ENCODE results near the gene VWA8.

The VWA8 gene

DNA sequence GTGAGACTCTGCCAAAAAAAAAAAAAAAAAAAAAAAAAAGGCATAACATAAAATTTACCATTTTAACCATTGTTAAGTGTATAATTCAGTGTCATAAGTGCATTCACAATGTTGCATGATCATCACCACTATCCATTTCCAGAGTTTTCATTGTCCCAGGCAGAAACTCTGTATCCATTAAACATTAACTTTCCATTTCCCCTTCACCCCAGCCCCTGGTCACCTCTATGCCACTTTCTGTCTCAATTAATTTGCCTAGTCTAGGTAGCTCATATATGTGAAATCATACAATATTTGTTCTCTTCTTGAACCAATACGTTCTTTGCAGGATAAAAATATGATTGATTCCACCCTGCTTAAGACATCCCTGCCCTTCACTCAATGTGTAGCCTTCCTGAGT lies 31.0 kb upstream of the VWA8 start:
- H3K9me3 ChIP-seq (ENCODE audit: control insufficient read depth in 1 of 2, low read length in 2 of 2) = no peaks in the 10 kb centered on the region
- H3K4me3 ChIP-seq (ENCODE audit: low read depth in 1 of 2, low read length in 2 of 2) = no peak overlapping the region
- H3K4me1 ChIP-seq (ENCODE audit: control insufficient read depth in 1 of 2, insufficient read depth in 2 of 2, low read length in 2 of 2) = no peaks in the 10 kb centered on the region
- no peak overlapping the region for H3K27ac ChIP-seq (ENCODE audit: low read depth, low read length)
- H3K27me3 ChIP-seq (ENCODE audit: control insufficient read depth in 1 of 2, insufficient read depth in 2 of 2, low read length in 2 of 2) = no peaks in the 10 kb centered on the region
- no peaks in the 10 kb centered on the region for H3K36me3 ChIP-seq (ENCODE audit: control insufficient read depth in 1 of 2, insufficient read depth in 2 of 2, low read length in 2 of 2)
- H3K9ac ChIP-seq (ENCODE audit: low read depth in 1 of 2, low read length in 2 of 2) = no peak overlapping the region

DNA sequence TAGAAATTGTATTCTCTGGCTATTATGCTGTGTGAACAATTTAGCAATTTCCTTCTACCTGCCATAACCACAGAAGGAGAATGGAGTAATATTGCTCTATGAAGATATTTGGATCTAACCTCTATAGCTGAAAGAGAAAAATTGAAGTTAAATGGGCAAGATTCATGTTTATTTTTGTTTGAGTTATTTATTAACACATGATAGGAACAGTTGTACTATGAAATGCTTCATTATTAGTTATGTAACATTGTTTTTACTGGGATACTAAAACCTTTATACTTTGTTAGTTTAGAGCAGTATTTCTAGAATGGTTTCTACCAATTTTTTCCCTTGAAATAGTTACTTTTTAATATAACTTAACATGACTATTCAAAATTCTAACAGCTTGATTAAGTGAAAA lies 27.3 kb upstream of the VWA8 start:
- Histone ChIP-seq H3K9ac (ENCODE audit: low read depth in 1 of 2, low read length in 2 of 2) (no peak overlapping the region), H3K4me3 (ENCODE audit: low read depth in 1 of 2, low read length in 2 of 2) (no peak overlapping the region), H3K4me1 (ENCODE audit: control insufficient read depth in 1 of 2, insufficient read depth in 2 of 2, low read length in 2 of 2) (no peaks in the 10 kb centered on the region), H3K27ac (ENCODE audit: low read depth, low read length) (no peak overlapping the region), H3K27me3 (ENCODE audit: control insufficient read depth in 1 of 2, insufficient read depth in 2 of 2, low read length in 2 of 2) (no peaks in the 10 kb centered on the region), H3K36me3 (ENCODE audit: control insufficient read depth in 1 of 2, insufficient read depth in 2 of 2, low read length in 2 of 2) (no peaks in the 10 kb centered on the region), H3K9me3 (ENCODE audit: control insufficient read depth in 1 of 2, low read length in 2 of 2) (no peaks in the 10 kb centered on the region)

DNA sequence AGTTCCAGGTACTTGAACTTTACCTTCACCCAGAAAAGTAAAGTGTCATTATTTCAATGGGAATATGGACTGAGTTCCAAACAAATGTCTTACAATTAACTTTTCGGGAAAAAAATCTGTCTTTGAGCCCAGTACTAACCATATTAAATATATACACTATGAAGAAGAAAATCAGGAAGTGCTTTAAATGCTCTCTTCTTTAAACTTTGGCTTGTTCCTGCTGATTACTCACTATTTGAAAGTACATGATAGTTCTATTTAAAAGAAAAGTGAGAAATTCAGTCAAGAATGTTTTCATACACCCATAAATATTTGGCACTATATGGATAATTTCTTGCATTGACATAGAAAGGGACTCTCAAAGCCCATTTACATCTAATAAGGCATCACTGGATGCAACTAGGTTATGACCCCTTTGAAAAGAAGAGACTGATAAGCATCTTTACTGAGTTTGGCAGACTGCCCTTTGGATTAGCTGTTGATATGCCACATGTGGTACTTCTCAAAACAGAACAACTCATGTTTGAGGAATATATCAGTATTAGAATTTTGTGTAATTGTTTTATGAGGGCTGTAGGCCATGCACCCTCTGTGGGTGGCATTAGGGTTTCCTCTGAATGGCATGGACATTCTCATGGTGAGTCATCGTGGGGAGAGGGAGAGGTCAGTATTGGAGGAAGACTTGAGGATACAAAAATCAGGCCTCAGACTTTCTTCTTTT lies 25.0 kb upstream of the VWA8 start:
- Histone ChIP-seq H3K27me3 (ENCODE audit: control insufficient read depth in 1 of 2, insufficient read depth in 2 of 2, low read length in 2 of 2) (no peaks in the 10 kb centered on the region), H3K9me3 (ENCODE audit: control insufficient read depth in 1 of 2, low read length in 2 of 2) (no peaks in the 10 kb centered on the region), H3K4me1 (ENCODE audit: control insufficient read depth in 1 of 2, insufficient read depth in 2 of 2, low read length in 2 of 2) (no peaks in the 10 kb centered on the region), H3K9ac (ENCODE audit: low read depth in 1 of 2, low read length in 2 of 2) (no peak overlapping the region), H3K27ac (ENCODE audit: low read depth, low read length) (no peak overlapping the region), H3K4me3 (ENCODE audit: low read depth in 1 of 2, low read length in 2 of 2) (no peak overlapping the region), H3K36me3 (ENCODE audit: control insufficient read depth in 1 of 2, insufficient read depth in 2 of 2, low read length in 2 of 2) (no peaks in the 10 kb centered on the region)

DNA sequence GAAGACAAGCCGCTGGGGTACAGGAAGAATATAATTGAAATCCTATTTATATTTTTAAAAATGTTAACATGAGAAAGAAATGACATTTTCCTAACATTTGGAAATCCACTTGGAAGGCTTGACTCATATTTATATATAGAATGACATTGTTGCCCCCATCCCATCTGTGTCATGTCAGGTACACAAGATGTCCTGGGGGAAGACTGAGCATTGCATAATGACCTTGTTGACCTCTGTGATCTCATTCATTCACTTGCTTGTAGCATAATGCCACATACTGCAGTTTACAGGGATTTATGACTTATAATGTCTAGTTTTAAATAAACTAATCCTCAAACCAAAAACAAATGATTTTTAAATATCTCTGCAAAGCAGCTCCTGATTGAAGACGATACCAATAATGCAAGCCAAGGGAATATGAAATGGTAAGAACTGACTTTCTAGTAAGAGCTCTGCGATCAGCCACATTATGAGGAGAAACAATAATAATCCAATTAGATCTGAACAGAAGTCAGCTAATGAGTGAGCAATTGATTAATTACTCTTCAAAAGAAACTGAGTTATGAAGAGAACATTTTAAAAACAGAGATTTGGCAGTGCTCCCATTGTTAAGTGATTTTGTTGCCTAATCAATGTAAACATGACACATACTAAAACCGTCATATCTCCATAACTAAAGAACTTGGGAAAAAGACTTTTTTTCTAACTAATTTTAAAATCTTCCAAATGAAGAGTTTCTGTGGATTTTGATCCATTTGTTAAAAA lies 21.2 kb upstream of the VWA8 start:
- Histone ChIP-seq H3K9me3 (ENCODE audit: control insufficient read depth in 1 of 2, low read length in 2 of 2) (no peaks in the 10 kb centered on the region), H3K4me3 (ENCODE audit: low read depth in 1 of 2, low read length in 2 of 2) (no peak overlapping the region), H3K9ac (ENCODE audit: low read depth in 1 of 2, low read length in 2 of 2) (no peak overlapping the region), H3K36me3 (ENCODE audit: control insufficient read depth in 1 of 2, insufficient read depth in 2 of 2, low read length in 2 of 2) (no peaks in the 10 kb centered on the region), H3K27me3 (ENCODE audit: control insufficient read depth in 1 of 2, insufficient read depth in 2 of 2, low read length in 2 of 2) (no peaks in the 10 kb centered on the region), H3K27ac (ENCODE audit: low read depth, low read length) (no peak overlapping the region), H3K4me1 (ENCODE audit: control insufficient read depth in 1 of 2, insufficient read depth in 2 of 2, low read length in 2 of 2) (no peaks in the 10 kb centered on the region)

DNA sequence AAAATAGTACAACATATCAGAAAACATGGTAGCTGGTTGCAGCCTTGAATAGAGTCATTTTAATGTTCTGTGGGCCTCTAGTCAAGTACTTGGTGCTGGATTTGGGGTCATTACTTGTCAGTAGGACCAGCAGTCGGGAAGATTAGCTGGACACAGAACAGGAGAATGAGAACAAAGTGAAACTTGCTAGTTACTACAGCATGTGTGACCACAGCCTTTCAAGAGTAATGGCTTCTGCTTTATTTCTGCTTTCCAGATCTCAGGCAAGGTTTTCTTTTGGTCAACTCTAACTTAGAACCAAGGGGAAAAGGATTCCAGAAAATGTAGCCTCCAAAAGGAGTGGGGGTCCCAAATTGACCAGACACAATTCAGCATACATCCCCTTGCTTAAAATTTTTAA lies 17.1 kb upstream of the VWA8 start:
- H3K27ac ChIP-seq (ENCODE audit: low read depth, low read length) = no peak overlapping the region
- H3K4me1 ChIP-seq (ENCODE audit: control insufficient read depth in 1 of 2, insufficient read depth in 2 of 2, low read length in 2 of 2) = no peaks in the 10 kb centered on the region
- no peak overlapping the region for H3K4me3 ChIP-seq (ENCODE audit: low read depth in 1 of 2, low read length in 2 of 2)
- no peaks in the 10 kb centered on the region for H3K36me3 ChIP-seq (ENCODE audit: control insufficient read depth in 1 of 2, insufficient read depth in 2 of 2, low read length in 2 of 2)
- H3K27me3 ChIP-seq (ENCODE audit: control insufficient read depth in 1 of 2, insufficient read depth in 2 of 2, low read length in 2 of 2) = no peaks in the 10 kb centered on the region
- no peak overlapping the region for H3K9ac ChIP-seq (ENCODE audit: low read depth in 1 of 2, low read length in 2 of 2)
- no peaks in the 10 kb centered on the region for H3K9me3 ChIP-seq (ENCODE audit: control insufficient read depth in 1 of 2, low read length in 2 of 2)

DNA sequence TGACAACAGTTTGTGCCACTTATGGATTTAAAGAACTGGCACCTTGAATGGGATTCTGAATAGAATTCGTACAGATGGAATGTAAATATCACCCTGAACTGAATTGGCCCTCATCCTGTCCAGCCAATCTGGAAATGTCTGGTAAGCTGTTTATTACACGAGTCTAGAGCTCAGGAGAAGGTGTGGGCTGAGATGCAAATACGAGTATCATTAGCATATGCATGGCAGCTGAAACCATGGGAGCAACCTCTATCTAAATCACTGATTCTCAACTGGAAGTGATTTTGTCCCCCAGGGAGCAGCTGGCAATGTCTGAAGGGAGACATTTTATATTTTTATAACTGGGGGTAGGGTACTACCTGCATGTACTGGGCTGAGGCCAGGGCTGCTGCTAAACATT lies 15.6 kb upstream of the VWA8 start:
- H3K4me1 ChIP-seq (ENCODE audit: control insufficient read depth in 1 of 2, insufficient read depth in 2 of 2, low read length in 2 of 2) = no peaks in the 10 kb centered on the region
- no peaks in the 10 kb centered on the region for H3K27me3 ChIP-seq (ENCODE audit: control insufficient read depth in 1 of 2, insufficient read depth in 2 of 2, low read length in 2 of 2)
- H3K9me3 ChIP-seq (ENCODE audit: control insufficient read depth in 1 of 2, low read length in 2 of 2) = no peaks in the 10 kb centered on the region
- no peak overlapping the region for H3K4me3 ChIP-seq (ENCODE audit: low read depth in 1 of 2, low read length in 2 of 2)
- no peak overlapping the region for H3K9ac ChIP-seq (ENCODE audit: low read depth in 1 of 2, low read length in 2 of 2)
- H3K27ac ChIP-seq (ENCODE audit: low read depth, low read length) = no peak overlapping the region
- H3K36me3 ChIP-seq (ENCODE audit: control insufficient read depth in 1 of 2, insufficient read depth in 2 of 2, low read length in 2 of 2) = no peaks in the 10 kb centered on the region

DNA sequence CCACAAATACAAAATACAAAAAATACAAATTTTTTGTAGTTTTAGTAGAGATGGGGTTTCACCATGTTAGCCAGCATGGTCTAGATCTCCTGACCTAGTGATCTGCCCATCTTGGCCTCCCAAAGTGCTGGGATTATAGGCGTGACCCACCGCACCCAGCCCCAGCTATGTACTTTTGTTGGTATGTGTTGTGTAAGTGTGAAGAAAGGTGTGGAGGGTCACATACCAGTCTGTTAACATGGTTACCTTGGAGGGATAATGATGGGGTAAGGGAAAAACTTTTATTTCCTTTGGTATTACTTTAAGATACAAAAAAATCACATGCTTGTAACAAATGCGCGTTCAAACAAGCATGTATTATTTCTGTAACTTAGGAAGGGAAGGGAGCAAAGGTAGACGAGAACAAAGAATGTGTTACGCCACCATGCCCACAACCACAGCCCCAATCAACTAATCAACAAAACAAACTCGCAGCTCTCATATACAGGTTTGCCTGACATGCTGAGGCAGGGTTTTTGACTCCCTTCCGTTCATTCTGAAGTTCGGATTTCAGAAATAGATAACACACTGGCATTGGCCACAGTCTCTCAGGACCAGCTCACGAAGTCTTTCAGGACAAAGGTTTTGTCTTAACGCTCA lies 13.5 kb upstream of the VWA8 start:
- Histone ChIP-seq H3K9me3 (ENCODE audit: control insufficient read depth in 1 of 2, low read length in 2 of 2) (no peaks in the 10 kb centered on the region), H3K4me1 (ENCODE audit: control insufficient read depth in 1 of 2, insufficient read depth in 2 of 2, low read length in 2 of 2) (no peaks in the 10 kb centered on the region), H3K9ac (ENCODE audit: low read depth in 1 of 2, low read length in 2 of 2) (no peak overlapping the region), H3K4me3 (ENCODE audit: low read depth in 1 of 2, low read length in 2 of 2) (no peak overlapping the region), H3K27ac (ENCODE audit: low read depth, low read length) (no peak overlapping the region), H3K27me3 (ENCODE audit: control insufficient read depth in 1 of 2, insufficient read depth in 2 of 2, low read length in 2 of 2) (no peaks in the 10 kb centered on the region), H3K36me3 (ENCODE audit: control insufficient read depth in 1 of 2, insufficient read depth in 2 of 2, low read length in 2 of 2) (no peaks in the 10 kb centered on the region)

DNA sequence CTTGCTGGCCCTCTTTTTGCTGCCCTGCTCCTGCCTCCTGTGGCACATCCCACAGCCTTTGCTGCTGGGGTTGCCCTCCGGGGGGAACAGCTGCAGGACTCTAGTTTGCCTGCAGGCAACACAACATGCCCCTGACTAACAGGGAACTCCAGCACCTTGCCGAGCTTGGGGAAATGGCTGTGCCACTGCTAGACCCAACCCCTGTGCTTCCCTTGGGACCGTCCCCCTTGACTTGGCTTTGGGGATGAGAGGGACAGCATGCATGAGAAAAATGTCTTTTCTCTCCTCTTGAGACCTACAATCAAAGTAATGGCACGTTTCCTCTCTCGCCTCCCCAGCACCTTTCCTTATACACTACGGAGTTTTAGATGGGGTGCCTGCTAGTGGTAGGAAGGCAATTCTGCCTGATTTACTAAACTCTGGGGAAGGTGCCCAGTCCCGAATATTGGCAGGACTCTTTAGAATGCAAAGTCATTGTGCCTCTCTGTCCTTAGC lies 12.4 kb upstream of the VWA8 start:
- Histone ChIP-seq H3K9me3 (ENCODE audit: control insufficient read depth in 1 of 2, low read length in 2 of 2) (no peaks in the 10 kb centered on the region), H3K36me3 (ENCODE audit: control insufficient read depth in 1 of 2, insufficient read depth in 2 of 2, low read length in 2 of 2) (no peaks in the 10 kb centered on the region), H3K27ac (ENCODE audit: low read depth, low read length) (no peak overlapping the region), H3K4me1 (ENCODE audit: control insufficient read depth in 1 of 2, insufficient read depth in 2 of 2, low read length in 2 of 2) (no peaks in the 10 kb centered on the region), H3K4me3 (ENCODE audit: low read depth in 1 of 2, low read length in 2 of 2) (no peak overlapping the region), H3K9ac (ENCODE audit: low read depth in 1 of 2, low read length in 2 of 2) (no peak overlapping the region), H3K27me3 (ENCODE audit: control insufficient read depth in 1 of 2, insufficient read depth in 2 of 2, low read length in 2 of 2) (no peaks in the 10 kb centered on the region)

DNA sequence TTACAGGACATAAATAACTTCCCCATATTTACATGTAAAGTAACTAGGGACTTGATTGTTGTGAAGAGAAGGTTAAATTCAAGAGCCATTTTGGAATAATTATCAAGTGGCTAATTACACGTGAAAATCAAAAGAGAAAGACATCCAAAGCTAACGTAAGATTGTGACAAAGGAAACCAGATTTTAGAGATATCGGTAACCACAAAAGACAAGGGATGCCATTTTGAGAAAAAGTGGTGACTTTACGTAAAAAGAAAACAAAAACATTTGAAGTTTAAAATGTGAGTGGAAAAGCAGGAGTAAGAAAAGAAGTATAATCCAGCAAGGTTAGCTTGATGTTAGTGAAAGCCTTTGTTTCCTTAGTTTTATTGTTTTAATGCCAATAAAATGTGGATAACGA lies 10.9 kb upstream of the VWA8 start:
- Histone ChIP-seq H3K27me3 (ENCODE audit: control insufficient read depth in 1 of 2, insufficient read depth in 2 of 2, low read length in 2 of 2) (no peaks in the 10 kb centered on the region), H3K4me1 (ENCODE audit: control insufficient read depth in 1 of 2, insufficient read depth in 2 of 2, low read length in 2 of 2) (no peaks in the 10 kb centered on the region), H3K4me3 (ENCODE audit: low read depth in 1 of 2, low read length in 2 of 2) (no peak overlapping the region), H3K36me3 (ENCODE audit: control insufficient read depth in 1 of 2, insufficient read depth in 2 of 2, low read length in 2 of 2) (no peaks in the 10 kb centered on the region), H3K9ac (ENCODE audit: low read depth in 1 of 2, low read length in 2 of 2) (no peak overlapping the region), H3K9me3 (ENCODE audit: control insufficient read depth in 1 of 2, low read length in 2 of 2) (no peaks in the 10 kb centered on the region), H3K27ac (ENCODE audit: low read depth, low read length) (no peak overlapping the region)

DNA sequence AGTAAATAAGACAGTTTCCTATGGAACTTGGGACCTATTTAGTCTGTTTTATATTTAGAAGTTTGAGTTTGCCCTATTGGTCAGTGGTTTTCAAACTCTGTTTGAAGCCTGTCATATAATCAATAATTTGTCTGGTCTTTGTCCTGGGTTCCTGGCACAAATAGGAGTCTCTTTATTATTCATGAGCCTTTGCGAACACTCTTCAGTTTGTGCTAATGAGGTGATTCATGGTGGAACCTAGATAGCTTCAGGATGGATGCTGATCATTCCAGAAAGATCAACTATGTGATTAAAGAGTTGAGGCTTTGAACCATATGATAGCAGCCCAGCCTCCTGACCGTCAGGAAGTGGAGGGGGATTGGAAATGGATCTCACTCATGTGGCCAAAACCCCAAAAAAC lies 10.0 kb upstream of the VWA8 start:
- Histone ChIP-seq H3K36me3 (ENCODE audit: control insufficient read depth in 1 of 2, insufficient read depth in 2 of 2, low read length in 2 of 2) (no peaks in the 10 kb centered on the region), H3K27me3 (ENCODE audit: control insufficient read depth in 1 of 2, insufficient read depth in 2 of 2, low read length in 2 of 2) (no peaks in the 10 kb centered on the region), H3K4me1 (ENCODE audit: control insufficient read depth in 1 of 2, insufficient read depth in 2 of 2, low read length in 2 of 2) (no peaks in the 10 kb centered on the region), H3K9ac (ENCODE audit: low read depth in 1 of 2, low read length in 2 of 2) (no peak overlapping the region), H3K9me3 (ENCODE audit: control insufficient read depth in 1 of 2, low read length in 2 of 2) (no peaks in the 10 kb centered on the region), H3K27ac (ENCODE audit: low read depth, low read length) (no peak overlapping the region), H3K4me3 (ENCODE audit: low read depth in 1 of 2, low read length in 2 of 2) (no peak overlapping the region)

All from duodenal mucosa (tissue), 2 donors.